ENCODE results near the gene ZNF398. TPM values are rescaled to one million over a fixed set of nuclear protein-coding genes. Genes with fewer than 3 reads are reported as not detected.
A peak's percentile ranks its signal among the peaks of the same experiment; 100 is the strongest.

Gene ZNF398
- total and polyA plus RNA-seq, 2 of the 13 experiments (the other 11 are each of a cell fraction or from before 2014, with no cell fraction given), result 3.0 to 8.9 TPM

GRCh38 chr7:149147072-149147751 is at the start of gene ZNF398 (continued):
- TF ChIP-seq SNAI1 (CRISPR knock-in tag; IDR thresholded peaks at IDR 0.05; ENCODE audit: borderline replicate concordance), result no peak
- TF ChIP-seq PHF21A (CRISPR knock-in tag; IDR thresholded peaks at IDR 0.05), result no peak; the same call in 1 of the 2 replicates
- no peak for TF ChIP-seq AHR (CRISPR knock-in tag; IDR thresholded peaks at IDR 0.05)
- TF ChIP-seq ZBTB10 (CRISPR knock-in tag; IDR thresholded peaks at IDR 0.05; ENCODE audit: borderline replicate concordance), result no peak
- no peak for TF ChIP-seq SATB2 (CRISPR knock-in tag; IDR thresholded peaks at IDR 0.05)
- TF ChIP-seq POLR2G (IDR thresholded peaks at IDR 0.05; ENCODE audit: low read depth, low read length), result peak; percentile 70
- TF ChIP-seq PBX2 (CRISPR knock-in tag; IDR thresholded peaks at IDR 0.05), result no peak
- TF ChIP-seq MYNN (CRISPR knock-in tag; IDR thresholded peaks at IDR 0.05; ENCODE audit: low read depth), result no peak
- TF ChIP-seq TBX2 (CRISPR knock-in tag; IDR thresholded peaks at IDR 0.05; ENCODE audit: borderline replicate concordance), result no peak
- TF ChIP-seq POGZ (CRISPR knock-in tag; IDR thresholded peaks at IDR 0.05), result no peak
- TF ChIP-seq HNF1B (CRISPR knock-in tag; IDR thresholded peaks at IDR 0.05), result no peak
- no peak for TF ChIP-seq FOXP4 (CRISPR knock-in tag; IDR thresholded peaks at IDR 0.05)
- no peak for TF ChIP-seq MAFK (conservative IDR thresholded peaks at IDR 0.05 in 1 of 2, IDR thresholded peaks at IDR 0.05 in 1 of 2; ENCODE audit: low read length in 2 of 2)
- TF ChIP-seq MAZ (IDR thresholded peaks at IDR 0.05; ENCODE audit: borderline replicate concordance, low read depth, low read length), result peak; percentile 52; the same call in 1 of the 2 replicates
- peak; percentile 75; the same call in 1 of the 2 replicates for TF ChIP-seq MAZ (CRISPR knock-in tag; IDR thresholded peaks at IDR 0.05; ENCODE audit: low read depth)
- peak; percentile 76 for TF ChIP-seq RBFOX2 (IDR thresholded peaks at IDR 0.05; ENCODE audit: low read depth, low read length)
- peak; percentile 71 for TF ChIP-seq SKI (IDR thresholded peaks at IDR 0.05; ENCODE audit: partially characterized antibody)
- TF ChIP-seq CBFB (CRISPR knock-in tag; IDR thresholded peaks at IDR 0.05), result peak; percentile 68
- peak; percentile 66 for TF ChIP-seq MYC (CRISPR knock-in tag; IDR thresholded peaks at IDR 0.05; ENCODE audit: borderline replicate concordance)
- TF ChIP-seq MTERF4 (CRISPR knock-in tag; IDR thresholded peaks at IDR 0.05), result no peak
